Measurements from ENCODE around the gene WDR36.
A peak's percentile ranks its signal among the peaks of the same experiment; 100 is the strongest.

Gene WDR36

DNA sequence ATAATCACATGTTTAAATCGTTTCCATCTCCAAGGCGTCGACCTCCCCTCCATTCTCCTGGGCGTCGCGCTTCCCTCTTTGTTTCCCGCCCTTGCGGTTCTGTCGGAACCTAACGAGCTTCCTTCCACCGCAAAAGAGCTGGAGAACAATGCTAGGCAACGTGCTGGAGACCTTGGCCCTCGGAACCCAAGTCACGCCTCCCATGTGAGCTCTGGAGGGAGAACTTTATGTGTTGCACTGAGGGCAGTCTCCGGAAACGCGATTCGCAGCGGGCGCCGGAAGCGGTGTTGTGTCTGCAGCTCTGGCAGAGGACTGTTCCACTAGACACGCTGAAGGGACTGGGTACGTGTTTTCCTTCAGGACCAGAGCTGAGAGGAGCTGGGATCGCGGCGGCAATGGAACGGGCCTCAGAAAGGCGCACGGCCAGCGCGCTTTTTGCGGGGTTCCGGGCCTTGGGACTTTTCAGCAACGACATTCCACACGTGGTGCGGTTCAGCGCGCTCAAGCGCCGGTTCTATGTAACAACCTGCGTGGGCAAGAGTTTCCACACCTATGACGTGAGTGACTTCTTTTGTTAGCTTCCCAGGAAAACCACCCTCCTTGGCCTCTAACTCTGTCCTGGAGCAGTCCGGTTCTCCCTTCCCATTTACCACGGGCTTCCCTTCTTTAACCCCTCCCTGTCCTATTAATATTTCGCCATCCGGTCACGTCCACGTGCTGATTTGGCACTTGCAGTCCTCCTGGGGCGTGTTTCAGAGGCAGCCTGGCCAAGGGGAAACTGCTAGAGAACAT, at the start of gene WDR36:
Gene WDR36 (plus strand): TSS at position 287 of the 792 bp plus-strand sequence. CDS start 109 bp downstream, at position 396.
- peak; percentile 86 for DNase-seq (ENCODE audit: low read depth)

DNA sequence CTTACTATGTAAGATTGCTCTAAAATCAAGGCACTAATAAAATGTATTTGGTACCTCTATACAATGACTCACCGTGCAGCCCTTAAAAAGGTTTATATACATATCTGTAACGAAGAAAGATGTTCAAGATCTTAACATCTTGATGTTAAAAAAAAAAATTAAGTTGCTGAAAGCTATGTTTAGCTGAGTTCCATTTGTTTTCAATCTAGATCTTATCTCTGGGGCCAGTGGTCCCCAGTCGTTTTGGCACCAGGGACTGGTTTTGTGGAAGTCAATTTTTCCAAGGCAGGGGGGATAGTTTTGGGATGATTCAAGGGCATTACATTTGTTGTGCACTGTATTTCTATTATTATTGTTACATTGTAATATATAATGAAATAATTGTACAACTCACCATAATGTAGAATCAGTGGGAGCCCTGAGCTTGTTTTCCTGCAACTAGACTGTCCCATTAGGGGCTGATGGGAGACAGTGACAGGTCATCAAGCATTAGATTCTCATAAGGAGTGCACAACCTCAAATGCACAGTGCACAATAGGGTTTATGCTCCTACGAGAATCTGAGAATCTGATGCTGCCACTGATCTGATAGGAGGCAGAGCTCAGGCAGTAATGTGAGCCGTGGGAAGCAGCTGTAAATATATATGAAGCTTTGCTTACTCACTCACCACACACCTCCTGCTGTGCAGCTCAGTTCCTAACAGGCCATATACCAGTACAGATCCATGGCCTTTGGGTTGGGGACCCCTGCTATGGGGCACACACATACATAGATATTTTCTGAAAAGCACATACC, 48.2 kb upstream of the WDR36 start:
- DNase-seq (ENCODE audit: low read depth) = no peak

DNA sequence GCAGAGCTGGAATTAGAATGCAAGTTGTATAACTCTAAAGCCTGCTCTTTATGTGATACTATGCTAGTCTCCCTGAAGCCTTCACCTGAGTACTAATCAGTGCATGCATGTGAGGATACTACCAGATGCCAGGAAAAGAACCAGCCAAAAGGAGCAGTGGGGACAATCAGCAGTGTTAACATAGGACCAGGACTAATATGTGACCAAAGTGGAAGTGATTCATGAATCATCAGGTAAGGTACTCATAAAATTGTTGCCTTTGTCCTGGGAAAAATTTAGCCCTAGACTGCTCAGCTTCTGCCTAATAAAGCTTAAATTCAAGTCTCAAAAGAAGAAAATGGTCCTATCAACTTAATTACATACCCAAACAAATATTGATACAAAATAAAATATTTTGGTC, 34.1 kb upstream of the WDR36 start:
- DNase-seq (ENCODE audit: low read depth) = no peak

DNA sequence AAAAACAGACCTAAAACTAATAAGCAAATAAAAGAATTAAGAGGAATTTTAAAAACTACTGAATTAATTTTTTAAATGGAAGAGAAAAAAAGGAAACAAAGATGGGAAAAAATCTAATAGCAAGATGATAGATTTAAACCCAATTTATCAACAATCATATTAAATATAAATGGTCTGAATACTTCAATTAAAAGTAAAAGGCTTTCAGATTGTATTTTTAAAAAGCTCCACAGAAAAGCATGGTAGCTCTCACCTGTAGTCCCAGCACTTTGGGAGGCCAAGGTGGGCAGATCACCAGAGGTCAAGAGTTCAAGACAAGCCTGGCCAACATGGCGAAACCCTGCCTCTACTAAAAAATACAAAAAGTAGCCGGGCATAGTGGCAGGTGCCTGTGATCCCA, 32.0 kb upstream of the WDR36 start:
- no peak for DNase-seq (ENCODE audit: low read depth)

DNA sequence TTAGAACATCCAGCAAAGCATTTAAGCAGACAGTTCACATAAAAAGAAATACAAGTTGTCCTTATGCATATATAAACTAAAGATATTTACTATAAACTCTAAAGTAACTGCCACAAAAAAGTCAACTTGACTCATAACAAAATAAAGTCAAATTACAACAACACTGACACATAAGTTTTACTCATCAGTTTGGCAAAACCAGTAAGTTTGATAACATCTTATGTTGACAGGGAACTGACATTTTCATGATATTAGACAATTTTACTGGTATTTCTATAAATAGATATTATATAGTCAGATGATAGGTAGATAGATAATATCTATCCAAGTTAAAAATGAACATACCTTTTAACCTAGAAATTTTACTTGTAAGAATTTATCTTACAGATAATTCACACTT, 30.5 kb upstream of the WDR36 start:
- no peak for DNase-seq (ENCODE audit: low read depth)

DNA sequence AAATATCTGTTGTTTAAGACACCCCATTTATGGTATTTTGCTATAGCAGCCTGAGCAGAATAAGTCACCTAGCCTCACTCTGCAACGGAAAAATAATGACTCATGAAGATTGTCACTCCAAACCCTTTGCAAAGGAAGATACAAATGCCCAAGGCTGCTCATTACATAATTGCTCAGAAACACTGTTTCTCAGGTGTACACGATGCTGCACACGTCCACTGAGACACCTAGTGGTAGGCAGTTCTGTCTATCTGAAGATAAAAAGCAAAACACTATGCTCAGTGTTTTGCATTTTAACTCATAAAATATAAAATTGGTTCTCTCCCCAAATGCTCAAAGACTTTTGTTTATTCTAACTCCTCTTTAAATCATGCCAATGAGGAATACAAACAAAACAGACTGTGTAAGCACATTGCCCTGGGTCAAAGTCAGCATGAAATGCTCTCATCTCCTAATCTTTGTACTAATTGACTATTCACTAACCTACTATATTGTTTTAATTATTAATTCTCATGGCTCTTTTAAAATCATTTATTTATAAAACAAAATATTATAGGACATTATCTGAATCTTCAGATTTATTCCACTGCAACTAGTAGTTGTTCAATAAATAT, 28.3 kb upstream of the WDR36 start:
- no peak for DNase-seq (ENCODE audit: low read depth)

DNA sequence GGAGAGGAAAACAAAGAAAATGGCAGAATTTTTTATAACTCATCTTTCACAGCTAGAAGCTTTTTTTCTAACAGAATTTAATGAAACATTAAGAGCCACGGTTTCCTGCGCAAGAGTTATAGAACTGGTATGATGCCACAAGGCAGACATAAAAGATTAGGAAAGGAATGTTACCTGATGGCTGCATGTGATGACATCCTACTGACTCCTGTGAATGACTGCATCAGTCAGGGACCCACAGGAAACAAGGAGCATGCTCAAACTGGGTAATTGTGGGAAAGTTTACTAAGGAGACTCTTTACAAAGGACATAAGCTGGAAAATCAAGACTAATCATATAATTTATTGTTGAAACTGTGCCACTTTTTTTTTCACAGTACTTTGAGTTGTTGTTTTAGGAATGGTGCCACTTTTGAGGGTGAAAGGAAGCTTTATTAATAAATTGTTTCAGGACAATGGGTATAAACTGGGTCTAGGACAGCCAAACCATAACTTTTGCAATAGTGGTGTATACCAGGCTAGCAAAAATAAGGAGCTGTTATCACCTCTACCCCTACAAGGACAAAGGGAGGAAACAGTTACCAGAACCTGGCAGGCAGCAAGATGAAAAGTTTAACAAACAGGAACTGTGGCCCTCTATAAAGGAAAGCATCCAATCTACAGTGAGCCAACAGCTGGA, 25.7 kb upstream of the WDR36 start:
- DNase-seq (ENCODE audit: low read depth) = no peak

DNA sequence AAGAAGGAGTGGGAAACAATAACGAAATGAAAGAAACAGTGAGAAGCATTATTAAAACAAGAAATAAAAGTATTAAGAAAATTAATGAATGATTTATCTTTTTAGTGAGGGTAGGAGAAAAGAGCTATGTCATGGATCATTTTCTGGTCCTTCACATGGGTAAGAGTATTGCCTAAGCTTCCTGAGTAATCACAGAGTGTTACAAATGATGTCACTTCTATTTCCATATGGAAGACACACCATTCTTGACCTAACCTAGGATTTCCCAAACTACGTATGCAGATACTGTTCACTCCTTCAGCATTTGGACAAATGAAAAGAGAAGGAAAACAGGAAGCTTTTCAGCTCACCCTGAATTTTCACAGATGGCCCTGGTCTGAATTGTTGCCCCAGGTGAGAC, 23.9 kb upstream of the WDR36 start:
- no peak for DNase-seq (ENCODE audit: low read depth)

DNA sequence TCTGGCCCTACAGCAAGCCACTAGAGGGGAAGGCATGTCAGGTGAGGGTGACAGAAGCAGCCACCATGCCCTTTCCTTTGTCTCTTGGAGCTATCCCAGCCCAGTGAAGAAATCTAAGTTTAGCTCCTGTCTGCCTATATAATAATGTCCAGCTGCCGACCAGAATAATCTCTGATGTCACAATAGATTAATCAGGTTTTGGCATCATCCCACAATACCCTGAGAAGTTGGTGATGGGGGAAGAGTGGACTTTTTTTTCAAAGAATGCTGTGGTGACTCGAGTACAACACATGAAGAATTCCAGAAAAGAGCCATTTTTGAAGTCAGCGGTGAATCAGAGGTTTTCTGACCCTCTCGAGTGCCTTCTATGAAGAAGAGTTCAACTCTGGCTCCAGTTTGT, 22.3 kb upstream of the WDR36 start:
- DNase-seq (ENCODE audit: low read depth) = peak; percentile 55

DNA sequence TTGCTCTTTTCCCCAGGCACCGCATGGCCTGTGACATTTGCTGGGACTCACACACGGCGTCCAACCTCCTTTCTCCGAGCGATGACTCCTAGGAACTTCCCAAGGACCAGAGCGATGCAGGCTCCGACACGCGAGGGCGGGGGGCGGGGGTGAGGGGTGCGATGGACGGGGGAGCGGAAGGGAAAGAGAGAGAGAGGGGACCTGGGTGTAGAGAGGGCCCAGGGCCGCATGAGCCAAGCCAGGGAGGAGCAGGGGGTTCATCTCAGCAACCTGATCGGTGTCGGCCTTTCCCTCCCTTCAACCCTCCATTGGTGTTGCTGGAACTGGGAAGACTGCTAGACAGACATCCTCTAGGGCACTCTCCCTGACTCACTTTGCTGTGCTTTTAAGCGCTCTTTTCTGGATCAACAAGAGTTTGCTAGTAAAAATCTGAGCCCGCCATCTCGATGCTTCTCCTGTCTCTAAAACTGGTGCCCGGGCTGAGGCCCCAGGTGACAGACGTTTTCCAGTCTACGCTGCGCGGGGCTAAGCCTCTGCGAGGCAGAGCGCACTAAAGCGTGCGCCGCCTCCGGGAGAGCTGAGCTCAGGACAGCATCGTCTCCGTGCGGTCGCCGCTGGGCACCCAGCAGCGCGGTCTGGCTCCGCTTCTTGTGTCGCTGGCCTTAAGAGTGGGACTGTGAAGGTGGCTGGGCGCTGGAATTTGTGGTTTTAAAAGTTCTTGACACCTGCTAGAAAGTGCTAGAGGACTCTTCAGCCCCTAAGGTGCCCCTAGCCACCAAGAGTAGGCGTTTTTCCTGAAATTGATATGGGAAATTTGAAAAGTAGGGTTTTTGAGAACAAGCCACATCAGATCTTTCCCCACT, 21.6 kb upstream of the WDR36 start:
- DNase-seq (ENCODE audit: low read depth) = peak; percentile 11

DNA sequence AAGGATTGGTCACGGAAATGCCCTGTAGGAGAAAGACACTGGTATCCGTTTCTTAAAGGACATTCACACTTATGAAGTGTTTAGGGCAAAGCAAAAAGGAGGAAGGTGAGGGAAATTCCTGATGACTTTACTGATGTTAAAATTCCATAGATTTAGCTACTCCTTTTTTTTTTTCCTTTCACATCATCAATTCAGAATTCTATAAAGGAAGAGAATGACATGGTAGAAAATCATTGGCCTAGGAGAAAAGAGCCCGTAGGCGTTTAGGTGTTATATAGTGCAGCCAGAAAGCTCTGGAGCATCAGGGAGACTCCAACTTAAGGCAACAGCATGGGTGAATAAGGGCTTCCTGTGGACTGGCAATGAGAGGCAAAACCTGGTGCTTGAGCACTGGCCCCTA, 20.7 kb upstream of the WDR36 start, which contains the start of gene TSLP:
Gene TSLP (plus strand): TSS at position 301 of the 400 bp plus-strand sequence. CDS start 178 bp downstream, outside the sequence.
- DNase-seq (ENCODE audit: low read depth) = no peak

DNA sequence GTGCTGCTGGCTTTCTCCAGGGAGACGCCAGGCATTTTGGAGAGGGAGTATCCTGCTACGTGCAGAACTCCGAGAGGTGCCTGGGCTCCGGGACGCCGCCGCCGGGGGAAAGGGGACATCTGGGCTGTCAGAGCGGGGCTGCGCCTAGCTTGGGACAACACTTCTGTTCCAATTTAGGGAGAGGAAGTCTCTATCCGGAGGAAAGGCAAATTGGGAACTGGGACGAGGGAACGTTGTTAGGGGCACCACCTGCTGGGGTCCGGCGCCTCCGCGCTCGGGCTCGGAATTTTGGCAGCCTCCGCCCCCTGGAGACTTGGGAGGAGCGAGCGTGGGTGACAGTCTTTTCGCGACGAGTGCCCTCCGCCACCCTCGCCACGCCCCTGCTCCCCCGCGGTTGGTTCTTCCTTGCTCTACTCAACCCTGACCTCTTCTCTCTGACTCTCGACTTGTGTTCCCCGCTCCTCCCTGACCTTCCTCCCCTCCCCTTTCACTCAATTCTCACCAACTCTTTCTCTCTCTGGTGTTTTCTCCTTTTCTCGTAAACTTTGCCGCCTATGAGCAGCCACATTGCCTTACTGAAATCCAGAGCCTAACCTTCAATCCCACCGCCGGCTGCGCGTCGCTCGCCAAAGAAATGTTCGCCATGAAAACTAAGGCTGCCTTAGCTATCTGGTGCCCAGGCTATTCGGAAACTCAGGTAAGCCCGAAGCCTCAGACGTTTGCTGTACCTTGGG, 19.0 kb upstream of the WDR36 start:
- peak; percentile 5 for DNase-seq (ENCODE audit: low read depth)

DNA sequence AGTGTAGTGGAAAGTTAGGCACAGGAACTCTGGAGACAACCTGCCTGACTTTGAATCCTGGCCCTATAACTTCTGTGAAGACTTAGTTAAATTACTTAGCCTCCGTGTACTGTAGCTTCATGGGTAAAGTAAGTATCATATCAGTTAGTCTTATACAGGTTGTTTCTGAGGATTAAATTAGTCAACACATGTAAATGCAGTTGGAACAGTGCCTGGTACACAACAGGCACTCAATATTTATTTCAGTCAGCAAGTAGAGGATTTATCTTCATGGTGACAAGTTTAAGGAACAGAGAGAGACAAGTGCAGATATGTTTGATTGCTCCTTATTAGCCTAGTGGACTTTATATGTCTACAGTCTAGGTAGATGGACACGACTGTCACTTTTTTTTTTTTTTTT, 17.9 kb upstream of the WDR36 start:
- DNase-seq (ENCODE audit: low read depth) = no peak

DNA sequence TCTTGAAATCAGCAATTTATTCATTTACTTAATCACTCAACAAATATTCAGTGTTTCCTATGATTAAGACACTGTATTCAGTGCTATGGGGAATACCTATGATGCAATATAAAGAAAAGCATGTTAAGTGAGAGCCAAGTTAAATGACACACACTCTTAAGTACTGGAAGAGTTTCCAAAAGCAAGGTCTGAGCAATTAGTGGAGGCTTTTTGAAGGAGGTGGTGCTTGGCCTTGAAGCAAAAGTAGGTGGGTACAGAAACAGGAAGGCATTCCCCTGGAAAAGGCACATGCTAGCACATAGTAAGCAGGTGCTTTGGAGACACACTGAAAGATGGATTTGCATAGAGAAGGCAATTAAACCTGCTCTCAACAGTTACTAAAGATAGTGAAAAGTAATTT, 16.6 kb upstream of the WDR36 start:
- DNase-seq (ENCODE audit: low read depth) = peak; percentile 90

DNA sequence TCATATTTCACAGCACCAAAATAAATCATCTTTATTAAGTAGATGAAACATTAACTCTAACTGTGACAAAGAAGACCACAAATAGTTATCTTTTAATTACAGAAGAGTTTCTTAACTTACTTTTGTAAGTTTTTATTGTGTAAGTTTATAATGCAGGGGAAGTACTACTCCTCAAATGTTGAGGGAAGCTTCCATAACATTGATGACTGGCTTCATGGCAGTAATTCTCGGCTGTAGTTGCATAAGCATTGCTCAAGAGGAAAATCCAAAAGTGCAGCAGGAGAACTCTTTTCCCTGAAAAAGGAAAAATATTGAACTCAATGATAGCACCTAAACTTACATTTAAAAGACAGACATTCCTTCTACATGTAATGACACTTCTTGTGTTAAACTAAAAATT, 16.1 kb upstream of the WDR36 start:
- peak; percentile 17 for DNase-seq (ENCODE audit: low read depth)

DNA sequence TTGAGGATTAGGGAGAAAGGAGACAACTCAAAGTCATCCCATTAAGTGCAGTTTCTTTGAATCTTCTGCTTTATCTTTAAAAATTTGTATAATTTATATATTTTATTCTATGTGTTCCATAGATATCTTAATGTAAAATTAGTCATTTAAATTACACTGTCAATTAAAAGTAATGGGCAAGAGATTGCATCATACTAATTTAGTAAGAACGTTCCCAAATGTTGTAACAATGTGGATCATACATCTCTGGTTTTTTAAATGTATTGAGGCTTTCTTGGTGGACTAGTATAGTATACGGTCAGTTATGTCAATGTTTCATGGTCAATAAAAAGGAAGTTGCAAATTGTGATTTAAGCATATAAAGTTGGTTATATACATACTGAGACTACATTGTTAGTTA, 14.5 kb upstream of the WDR36 start:
- DNase-seq (ENCODE audit: low read depth) = no peak

DNA sequence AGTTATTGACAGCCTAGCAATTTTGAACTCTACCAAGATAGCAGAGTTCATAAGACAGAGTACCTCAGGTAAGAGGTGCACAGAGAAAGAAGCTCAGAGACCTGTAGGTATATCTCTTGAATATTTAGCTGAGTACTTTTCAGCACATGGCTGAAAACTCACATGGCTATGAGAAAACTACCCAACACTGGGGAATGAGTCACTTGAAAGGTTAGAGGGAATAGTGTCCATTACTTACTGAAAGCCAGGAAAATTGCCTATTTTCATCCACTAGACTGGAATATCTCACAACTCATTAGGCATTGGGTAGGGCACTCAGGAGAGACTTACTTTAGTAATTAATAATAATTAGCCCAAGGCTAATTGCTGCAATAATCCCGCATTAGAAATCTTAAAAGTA, 12.3 kb upstream of the WDR36 start:
- peak; percentile 7 for DNase-seq (ENCODE audit: low read depth)

DNA sequence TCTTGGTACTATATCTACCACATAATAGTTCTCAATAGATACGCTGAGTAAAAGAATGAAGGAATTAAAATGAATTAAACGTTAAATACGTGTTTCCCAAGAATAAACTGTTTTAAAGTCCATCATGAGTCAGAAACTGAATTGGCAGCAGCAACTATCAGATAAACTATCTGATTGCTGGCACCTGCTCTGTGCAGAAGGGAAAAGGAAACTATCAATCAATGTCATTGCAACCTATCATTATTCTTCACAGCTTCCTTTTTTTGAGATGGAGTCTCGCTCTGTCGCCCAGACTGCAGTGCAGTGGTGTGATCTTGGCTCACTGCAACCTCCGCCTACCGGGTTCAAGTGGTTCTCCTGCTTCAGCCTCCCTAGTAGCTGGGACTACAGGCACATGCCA, 8.8 kb upstream of the WDR36 start:
- no peak for DNase-seq (ENCODE audit: low read depth)

DNA sequence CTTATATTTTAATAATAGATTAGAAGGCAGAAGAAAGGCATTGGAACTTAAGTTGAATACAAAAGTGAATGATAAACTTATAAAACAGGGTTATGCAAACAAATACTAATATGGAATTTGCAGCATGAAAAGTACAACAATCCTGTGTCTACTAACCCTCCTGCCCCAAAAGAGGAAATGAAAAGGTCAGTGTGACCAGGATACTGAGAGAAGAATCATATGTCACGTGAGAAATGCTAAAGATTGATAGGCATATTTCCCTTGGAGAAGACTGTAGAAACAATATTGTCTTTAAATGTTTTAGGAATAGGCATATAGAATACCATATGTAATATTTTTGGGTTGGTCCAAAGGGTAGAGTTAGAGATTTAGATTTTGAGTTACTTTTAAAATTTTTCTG, 3.8 kb downstream of the WDR36 start:
- DNase-seq (ENCODE audit: low read depth) = no peak

DNA sequence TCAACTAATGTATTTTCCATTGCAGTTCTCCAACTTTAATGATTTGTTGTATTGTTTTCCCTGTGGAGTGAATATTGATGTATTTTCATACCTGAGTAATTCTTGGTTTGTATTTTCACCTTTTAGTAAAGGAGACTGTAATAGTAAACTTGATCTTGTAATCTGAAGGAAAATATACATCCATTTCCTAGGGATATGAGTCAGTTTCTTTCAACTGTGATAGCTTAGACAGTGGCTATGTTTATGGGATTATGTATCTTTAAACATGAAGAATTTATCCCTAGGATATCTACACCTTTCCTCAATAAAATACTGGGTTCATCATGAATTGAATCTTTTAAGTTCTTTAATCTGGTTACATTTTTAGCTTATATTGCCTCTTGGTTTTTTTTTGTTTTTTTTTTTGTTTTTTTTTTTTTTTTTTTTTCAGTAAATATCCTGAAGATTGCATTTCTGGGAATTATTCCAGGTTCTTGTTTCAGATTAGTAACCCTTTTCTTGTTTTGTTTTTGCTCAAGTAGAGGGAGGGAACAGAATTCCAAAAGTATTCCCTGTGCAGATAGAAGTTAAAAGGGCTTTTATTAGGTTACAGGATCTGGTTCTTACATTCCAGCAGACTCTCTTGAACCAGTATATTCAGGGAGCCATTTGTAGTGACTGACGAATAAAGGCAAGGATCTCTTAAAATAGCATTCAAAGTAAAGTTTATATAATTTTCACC, 7.1 kb downstream of the WDR36 start:
- DNase-seq (ENCODE audit: low read depth) = peak; percentile 15
